Right renal pelvis (tissue), 4 donors: ENCODE measurements around the gene CAMK2D. TPM values are rescaled to one million over a fixed set of nuclear protein-coding genes. Genes with fewer than 3 reads are reported as not detected.

Experiments
- DNase-seq, 4 donors: peaks; one replicate each; pipeline ENCODE4 v3.0.0-alpha.2; 2013; ENCODE audit warnings: low read depth in 4 of 4, low spot score in 3 of 4, missing footprints in 1 of 4
- polyA plus RNA-seq, 4 donors: library from polyadenylated mRNA; unstranded; fragments of 120-200 nt; gene quantifications; one replicate each; pipeline ENCODE4 v1.2.1, GENCODE V29; 2013; ENCODE audit not compliant: insufficient read length in 4 of 4

CAMK2D gene
- polyA plus RNA-seq, 4 donors = 74.8 to 89.5 (median 80.9) TPM

DNA sequence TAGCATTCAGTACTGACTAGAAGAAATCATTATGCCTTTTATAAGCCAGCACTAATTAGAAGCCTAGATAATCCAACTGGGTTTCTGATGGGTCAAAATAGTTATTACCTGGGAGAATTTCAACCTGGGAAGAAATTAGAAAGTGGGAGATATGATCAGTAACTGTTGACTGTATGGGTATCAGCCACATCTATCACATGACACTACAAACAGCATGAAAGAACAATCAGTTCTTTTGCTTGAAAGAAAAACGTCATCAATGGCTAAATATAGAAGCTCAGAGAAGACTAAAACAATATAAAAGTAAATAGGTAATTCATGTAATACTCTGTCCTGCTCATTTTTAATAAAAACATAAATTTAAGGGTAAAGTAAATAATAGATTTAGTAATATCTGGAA is 145.1 kb downstream of the CAMK2D start:
- DNase-seq = no peak

DNA sequence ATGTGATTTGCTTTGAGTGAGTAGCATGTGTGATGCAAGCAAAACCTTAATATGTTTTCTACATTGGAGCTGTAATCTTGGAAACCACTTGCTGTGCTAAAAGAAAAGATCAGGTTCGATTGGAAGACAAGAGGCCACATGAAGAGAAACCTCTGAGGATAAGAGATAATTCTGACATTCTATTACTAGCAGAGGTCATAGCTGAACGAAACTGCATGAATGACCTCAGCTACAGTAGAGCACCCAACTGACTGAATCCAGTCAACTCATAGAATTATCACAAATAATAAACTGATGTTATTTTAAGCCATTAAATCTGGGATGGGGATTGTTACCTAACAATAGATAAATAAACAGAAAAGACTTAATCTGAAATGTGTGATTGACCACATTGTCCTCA is 147.1 kb downstream of the CAMK2D start:
- no peak for DNase-seq

DNA sequence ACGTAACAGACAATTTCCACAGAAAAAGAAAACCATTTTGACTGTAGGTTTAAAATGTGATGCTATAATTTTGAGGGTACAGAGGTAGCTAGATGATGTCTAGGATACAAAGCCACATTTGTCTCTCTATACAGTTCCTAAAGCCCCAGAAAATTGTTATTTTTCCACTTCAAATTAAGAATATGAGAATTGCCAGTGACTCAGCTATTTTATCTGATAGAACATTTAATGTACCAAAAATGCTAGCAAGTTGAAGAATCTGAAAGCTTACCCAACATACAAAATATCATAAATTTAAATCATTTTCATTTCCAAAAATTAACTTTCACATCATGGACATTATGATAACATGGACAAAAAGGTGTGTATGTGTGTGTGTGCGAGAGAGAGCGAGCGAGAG is 148.0 kb downstream of the CAMK2D start:
- DNase-seq = no peak

DNA sequence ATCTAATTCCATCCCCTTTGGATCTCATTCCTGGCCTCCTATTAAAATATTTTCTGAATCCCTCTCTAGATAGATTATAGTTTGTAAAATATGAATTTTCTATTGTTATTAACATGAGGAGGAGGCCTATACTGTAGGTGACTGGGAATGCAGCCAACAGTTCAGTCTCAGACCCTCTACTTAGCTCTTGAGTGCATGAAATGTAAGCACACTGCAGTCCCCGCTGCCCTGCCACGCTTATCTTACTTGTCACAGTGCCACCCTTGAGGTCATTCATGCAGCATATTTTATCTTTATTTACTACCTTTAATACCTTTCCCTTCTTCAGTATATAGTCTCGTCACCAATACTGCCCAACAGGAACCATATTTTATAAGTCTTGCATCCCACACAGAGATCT is 151.0 kb downstream of the CAMK2D start:
- no peak for DNase-seq

DNA sequence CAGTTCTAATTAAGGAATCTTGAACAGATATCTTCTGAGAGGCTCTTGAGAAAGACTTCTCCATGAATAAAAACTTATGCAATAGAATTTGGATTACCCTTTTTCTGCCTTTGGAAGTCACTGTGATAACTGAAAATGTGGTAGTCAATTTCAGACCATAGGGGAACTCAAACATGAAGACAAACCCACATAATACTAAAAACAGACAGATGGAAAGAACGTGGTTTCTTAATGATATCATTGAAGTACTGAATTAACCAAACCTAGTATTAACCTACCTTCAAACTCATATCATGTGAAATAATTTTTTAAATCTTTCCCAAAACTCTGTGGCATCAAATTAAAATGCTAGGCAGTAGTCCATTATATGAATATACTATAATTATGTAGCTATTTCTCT is 153.5 kb downstream of the CAMK2D start:
- no peak for DNase-seq

DNA sequence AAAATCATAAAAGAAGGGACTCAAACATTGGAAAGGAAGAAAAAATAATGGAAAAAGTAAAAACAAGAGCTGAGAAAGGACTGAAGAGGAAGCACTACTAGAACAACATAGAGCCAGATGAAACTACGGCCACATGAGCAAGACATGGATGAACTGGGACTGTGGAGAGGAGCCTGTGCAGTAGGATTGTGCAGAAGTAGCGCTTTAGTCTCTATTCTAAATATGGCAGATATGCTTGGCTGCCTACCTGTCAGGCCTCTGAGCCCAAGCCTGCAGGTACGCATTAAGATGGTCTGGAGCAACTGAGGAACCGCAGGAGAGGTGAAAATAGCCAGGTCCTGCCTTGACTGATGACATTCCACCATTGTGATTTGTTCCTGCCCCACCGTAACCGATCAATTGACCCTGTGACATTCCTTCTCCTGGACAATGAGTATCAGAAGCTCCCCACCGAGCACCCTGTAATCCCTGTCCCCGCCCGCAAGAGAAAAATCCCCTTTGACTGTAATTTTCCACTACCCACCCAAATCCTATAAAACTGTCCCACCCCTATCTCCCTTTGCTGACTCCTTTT is 154.3 kb downstream of the CAMK2D start:
- no peak for DNase-seq

DNA sequence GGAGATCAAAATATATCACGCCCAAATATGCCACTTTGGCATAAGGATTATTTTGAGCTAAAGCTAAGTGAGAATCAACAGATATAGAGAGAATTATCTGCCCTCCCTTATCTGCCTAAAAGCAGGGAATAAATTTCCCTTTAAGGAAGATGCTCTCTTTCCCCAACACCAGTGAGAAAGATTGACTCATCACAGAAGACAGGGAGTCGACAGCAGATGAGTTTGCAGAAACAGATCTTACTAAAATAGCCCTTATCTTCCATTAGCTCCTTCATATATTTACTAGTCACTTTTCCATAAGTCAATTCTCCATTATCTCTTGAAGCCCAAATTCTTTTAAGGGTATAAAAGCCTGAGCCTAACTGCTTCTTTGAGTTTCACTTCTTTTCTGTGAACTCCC is 156.6 kb downstream of the CAMK2D start:
- DNase-seq = no peak

DNA sequence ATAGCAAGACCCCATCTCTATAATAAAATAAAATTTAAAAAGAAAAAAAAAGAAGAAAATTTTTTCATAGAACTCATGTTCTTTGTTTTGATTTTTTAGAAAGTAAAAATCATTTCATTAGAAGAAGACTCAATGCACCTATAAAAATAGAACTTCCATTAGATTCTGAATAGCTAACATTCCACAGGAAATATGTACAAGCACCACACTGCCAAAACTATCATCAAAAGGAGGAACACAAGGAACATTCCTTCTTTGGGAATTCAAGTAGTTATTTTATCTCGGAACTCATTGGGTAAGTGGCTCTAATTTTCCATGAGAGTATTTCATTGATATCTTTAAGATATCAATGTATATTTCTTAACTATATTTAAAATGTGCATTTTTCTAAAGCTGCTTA is 157.6 kb downstream of the CAMK2D start:
- no peak for DNase-seq

DNA sequence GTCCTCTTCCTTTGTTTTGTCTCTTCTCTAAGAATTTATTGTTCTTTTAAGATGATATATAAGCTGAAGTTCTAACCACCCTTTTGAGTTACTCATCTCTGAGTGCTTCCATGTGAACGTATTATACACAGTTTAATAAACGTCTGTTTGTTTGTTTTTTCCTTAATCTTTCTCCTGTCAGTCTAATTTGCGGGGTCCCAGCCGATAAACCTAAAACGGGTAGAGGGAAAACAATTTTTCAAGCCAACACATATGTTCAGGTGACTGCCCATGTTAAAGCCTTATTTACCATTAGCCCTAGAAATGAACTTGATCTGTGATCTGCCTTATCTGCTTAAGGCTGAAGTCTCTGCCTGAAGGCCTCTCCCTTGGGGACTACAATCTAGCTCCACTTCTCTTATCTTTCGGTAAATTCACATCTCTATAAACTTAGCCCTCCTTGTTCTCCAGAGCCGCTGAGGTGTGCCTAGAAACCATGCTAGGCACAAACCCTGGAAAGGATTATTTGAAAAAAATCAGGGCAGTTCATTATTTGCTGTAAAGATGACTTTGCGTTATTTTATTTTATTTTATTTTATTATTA is 158.8 kb downstream of the CAMK2D start:
- DNase-seq = no peak

DNA sequence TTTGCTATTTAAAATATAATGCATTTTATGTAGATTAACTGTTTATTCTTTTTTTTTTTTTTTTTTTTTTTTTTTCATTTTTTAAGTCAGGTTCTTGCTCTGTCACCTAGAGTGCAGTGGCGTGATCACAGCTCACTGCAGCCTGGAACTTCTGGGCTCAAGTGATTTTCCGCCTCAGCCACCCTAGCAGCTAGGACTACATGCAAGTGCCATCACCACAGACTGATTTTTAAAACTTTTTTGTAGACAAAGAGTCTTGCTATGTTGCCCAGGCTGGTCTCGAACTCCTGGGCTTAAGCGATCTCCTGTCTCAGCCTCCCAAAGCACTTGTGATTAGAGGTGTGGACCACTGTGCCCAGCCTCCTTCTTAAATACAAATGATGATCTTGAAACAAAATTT is 159.9 kb downstream of the CAMK2D start:
- DNase-seq = no peak

DNA sequence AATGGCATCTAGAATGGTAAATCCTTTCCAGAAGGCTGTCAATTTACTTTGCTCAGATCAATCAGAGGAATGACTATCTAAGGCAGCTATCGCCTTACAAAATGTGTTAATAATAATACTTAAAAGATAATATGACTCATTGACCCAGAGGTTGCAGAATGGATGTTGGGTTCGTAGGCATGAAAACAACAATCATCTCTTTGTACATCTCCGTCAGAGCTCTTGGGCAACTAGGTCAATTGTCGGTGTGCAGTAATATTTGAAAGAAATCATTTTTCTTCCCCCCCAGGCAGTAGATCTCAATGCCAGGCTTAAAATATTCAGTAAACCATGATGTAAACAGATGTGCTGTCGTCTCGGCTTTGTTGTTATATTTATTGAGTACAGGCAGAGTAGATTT is 165.1 kb downstream of the CAMK2D start:
- no peak for DNase-seq

DNA sequence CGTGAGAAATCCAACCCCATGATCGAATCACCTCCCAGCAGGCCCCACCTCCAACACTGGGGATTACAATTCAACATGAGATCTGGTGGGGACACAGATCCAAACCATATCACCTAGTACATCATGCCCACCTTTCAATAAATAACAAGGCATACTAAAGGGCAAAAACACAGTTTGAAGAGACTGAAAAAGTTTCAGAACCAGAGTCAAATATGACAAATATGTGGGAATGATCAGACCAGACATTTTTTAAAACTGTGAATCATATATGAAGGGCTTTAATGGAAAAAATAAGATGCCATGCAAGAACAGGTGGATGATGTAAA is 167.3 kb downstream of the CAMK2D start:
- DNase-seq = no peak

DNA sequence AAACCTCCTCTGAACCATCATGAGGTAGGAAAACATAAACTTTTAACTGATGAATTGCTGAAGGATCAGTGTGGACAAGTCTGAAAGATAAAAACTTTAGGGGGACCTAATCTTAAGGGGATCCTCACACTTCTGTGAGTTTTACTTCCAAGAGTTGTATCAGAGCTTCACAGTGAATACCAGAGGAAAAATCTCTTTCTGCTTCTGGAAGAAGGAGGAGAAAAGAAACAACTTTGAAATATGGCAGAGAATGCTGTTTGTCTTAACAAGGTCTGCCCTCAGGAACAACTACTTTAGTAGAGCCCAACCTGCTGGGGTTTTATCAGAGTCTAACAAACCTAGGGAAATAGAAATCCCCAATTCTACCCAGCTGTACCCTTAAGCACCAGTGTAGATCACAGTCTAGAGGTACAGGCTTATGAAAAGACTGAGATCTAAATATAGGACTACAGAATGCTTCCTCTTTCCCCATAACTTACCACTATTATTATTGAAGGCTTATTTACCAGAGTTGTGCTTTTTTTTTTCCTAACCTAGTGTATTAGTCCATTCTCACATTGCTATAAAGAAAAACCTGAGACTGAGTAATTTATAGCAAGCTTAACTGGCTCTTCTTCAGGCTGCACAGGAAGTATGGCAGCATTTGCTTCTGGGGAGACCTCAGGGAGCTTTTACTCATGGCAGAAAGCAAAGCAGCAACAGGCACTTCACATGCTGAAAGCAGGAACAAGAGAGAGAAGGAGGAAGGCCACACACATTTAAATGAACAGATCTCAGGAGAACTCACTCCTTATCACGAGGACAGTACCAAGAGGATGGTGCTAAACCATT is 167.9 kb downstream of the CAMK2D start:
- DNase-seq = no peak

DNA sequence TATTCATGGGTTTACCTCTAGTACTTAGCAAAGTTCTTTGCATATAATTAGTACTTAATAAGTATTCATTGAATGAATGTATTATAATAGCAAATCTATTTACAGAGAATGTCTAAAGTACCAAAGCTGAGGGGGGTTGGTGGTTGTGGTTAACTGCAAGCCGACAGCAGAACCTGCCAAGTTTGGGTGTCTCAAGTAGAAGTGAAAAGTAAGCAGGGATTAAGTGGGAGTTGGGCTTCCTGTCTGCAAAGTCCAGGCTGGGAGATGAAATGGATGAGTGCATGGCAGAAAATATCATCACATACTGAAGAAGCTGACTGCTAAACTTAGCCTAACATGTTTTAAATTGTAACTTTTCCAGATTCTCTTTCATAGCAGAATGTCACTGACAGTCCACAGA is 169.6 kb downstream of the CAMK2D start:
- DNase-seq = no peak

DNA sequence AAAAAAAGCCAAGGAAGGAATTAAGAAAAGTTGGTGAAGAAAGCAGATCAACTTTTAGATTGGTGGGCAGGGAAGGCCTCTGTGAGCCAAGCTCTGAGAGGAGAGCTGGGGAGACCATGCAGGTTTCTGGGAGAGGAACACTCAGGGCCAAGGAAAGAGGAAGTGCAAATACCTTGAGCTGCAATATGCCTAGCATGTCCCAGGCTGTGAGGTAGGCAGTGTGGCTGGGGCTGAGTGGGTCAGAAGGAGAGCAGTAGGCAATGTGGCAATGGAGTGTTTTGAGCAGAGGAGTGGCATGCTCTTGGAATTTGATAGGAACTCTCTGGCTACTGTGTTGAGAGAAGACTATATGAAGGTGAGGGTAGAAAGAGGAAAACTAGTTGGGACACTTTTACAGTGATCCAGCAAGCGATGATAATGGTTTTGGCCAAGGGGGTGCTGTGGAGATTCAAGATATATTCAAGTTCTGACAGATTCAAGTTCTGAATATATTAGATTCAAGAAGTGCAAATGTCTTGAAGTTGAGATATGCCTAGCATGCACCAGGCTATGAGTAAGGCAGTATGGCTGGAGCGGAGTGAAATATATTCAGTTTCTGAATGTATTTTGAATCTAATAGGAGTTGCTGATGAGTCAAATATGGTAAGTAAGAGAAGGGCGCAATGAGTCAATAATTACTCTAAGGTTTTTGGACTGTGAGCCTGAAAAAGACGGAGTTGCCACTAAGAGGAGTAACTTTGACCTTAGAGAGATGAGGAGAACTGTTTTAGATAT is 172.5 kb downstream of the CAMK2D start:
- no peak for DNase-seq

DNA sequence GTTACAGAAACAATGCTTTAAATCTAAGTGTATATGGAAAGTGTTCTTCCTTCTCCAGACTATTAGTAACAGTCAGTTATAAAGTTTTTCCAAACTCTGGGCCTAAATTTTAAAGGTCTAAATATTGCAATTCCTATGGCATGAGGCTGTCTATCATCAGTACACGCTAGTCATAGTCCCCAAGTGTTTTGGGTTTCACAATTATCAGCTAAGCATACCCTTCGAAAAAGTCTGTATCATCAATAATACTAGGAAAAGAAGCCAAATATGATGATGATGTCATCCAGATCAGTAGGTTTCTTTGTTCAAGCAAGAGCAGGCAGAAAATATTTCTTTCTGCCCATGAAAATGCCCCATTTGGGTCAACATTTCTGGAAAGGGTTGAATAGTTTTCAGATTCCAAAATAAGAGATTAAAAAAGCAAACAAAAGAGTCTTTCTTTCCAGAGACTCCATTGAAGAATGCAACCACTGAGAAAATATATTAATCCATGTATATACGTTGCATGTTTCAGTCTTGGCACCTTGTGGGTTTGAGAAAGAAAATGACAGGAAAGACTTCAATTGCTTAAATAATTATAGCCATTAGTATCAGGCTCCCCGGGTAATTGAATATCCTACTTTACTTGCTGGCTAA is 173.8 kb downstream of the CAMK2D start:
- no peak for DNase-seq

DNA sequence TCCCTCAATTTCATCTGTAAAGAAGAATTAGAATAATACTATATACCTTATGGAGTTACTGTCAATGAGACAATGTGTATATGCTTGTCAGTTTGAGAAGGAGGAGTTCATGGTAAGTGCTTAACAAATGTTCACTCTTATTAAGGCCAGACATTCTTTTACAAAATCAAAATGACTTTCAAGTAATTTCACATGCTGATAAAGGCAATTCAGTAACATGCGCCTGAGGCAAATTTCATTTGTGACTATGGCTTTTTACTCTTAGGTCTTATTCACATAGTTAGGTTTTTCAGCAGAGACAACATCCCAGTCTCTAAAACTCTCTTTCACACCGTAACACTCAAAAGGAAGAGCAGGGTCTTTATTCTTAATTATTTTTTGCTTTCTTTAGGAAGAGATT is 174.4 kb downstream of the CAMK2D start:
- no peak for DNase-seq

DNA sequence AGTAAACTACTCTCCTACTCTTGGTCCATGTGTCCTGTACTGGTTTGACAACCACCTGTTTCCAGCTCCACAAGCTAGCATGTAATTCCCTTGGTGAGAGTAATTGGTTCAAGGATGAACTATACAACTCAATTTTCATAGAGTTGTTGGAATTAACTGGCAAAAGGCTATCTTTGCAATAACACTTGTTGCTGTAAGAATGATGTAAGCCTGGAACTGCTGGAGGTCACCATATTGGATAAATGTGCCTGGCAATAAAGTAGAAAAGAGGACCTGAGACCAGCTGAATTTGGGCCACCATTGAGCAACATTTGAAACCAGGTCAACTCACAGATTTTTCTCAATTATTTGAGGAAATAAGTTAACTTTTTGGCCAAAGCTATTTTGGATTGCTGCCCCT is 175.5 kb downstream of the CAMK2D start:
- no peak for DNase-seq

DNA sequence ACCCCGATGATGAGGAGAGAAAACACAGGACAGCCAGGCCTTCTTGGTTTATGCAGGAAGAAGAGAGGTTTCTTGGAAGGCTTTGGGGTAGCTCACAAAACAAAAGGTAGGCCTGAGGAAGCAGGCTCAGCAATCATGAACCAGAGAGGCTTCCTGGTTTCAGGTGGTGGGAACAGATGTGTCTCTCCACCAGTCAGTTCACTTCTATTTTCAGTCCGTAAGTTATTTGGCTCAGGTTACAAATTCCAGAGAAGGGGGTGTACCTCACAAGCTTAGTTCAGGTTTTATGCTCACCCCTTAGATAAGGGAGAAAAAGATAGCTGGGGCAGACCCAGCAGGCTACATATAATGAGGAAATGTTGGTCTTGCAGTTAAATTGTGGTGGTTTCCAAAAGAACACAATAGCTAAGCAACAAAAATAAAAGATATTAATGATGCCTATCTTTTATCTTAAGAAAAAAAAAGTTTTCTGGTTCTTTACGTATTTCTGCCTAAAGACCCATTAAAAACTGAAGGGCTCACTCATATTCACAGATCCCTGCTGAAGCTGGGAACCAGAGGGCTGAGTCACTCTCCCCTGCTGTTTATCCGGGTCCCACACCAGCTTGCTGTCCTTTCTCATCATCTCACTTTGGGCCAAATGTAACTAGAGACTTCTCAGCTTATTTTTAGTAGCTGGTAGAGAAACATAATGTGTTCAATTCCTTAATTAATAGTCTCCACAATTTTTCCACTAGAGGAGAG is 177.0 kb downstream of the CAMK2D start:
- DNase-seq = no peak

DNA sequence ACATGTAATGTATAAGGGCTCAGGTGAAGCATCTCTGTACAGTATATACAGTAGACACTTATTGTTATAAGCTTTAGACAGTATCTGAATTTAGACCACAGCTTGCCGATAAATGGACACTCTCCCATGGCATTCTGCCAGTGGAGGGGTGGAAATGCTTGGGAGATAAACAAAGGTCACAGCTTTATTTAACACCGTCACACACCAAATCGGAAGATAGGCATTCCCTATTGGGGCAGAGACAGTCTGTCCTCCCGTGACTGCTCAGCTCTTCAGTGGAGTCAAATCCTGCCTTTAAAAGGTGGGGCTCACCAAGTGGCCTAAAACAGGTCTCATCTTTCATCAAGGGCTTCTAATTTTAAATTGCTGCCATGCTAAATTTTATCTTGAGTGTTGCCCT is 178.8 kb downstream of the CAMK2D start:
- DNase-seq = no peak
